ENCODE results near the gene PDK4.

DNA sequence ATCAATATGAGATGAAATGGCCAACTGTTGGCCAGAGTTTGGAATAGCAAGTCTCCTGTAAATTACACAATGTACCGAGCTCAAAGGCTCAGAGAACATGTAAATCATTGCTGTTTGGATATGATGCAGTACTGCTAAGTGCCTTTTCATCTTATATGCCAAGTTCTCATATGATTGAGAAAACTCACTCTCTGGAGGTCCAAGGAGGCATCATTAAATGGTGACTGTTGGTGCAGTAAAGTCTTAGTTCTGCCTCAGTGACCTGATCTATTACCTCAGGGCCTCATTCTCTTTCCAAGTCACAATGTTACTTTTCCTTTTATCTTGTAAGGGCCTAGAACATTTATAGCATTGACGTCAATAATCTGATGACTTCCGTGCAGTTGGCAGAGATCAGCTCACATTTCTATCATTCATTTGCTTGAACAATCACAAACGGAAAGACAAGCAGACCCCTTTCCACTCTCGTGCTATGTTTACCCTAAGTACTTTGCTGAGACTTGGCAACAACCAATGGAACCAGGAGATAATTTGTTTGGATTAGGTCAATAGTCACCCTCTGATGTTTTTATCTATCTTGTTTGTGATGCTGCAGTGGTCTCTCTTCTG, 32.6 kb upstream of the PDK4 start:
- TF ChIP-seq POLR2A (IDR thresholded peaks at IDR 0.05) (peak in 1 of 4 donors; percentile 8), POLR2AphosphoS5 (IDR thresholded peaks at IDR 0.05) (peak; percentile 54 to 56), EP300 (IDR thresholded peaks at IDR 0.05) (peak; percentile 49 to 86 (median 69))
- TF ChIP-seq, protein P1, sequence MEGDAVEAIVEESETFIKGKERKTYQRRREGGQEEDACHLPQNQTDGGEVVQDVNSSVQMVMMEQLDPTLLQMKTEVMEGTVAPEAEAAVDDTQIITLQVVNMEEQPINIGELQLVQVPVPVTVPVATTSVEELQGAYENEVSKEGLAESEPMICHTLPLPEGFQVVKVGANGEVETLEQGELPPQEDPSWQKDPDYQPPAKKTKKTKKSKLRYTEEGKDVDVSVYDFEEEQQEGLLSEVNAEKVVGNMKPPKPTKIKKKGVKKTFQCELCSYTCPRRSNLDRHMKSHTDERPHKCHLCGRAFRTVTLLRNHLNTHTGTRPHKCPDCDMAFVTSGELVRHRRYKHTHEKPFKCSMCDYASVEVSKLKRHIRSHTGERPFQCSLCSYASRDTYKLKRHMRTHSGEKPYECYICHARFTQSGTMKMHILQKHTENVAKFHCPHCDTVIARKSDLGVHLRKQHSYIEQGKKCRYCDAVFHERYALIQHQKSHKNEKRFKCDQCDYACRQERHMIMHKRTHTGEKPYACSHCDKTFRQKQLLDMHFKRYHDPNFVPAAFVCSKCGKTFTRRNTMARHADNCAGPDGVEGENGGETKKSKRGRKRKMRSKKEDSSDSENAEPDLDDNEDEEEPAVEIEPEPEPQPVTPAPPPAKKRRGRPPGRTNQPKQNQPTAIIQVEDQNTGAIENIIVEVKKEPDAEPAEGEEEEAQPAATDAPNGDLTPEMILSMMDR (IDR thresholded peaks at IDR 0.05) = peak in 3 of 6 experiments; percentile 9 to 42 (median 13)
